Stomach smooth muscle (tissue), 2 donors: Measurements from ENCODE around the gene MRPL46.
A peak's percentile ranks its signal among the peaks of the same experiment; 100 is the strongest.

Source experiments
- H3K27ac ChIP-seq: one replicate; pipeline ENCODE4 v1.7.0; 2013; ENCODE audit warnings: mild to moderate bottlenecking, low read length, inconsistent platforms
- H3K27me3 ChIP-seq, 2 donors: one replicate each; pipeline ENCODE4 v1.7.0; 2013; ENCODE audit warnings: low read length in 2 of 2; ENCODE audit not compliant: insufficient read depth in 2 of 2, control insufficient read depth in 1 of 2
- H3K36me3 ChIP-seq, 2 donors: one replicate each; pipeline ENCODE4 v1.7.0; 2013; ENCODE audit warnings: low read length in 2 of 2; ENCODE audit not compliant: control insufficient read depth in 2 of 2, insufficient read depth in 2 of 2
- H3K4me1 ChIP-seq: one replicate; pipeline ENCODE4 v1.7.0; 2013; ENCODE audit warnings: low read length; ENCODE audit not compliant: control insufficient read depth, insufficient read depth
- H3K4me3 ChIP-seq, 2 donors: one replicate each; pipeline ENCODE4 v1.7.0; 2013; ENCODE audit warnings: low read length in 2 of 2
- H3K9ac ChIP-seq, 2 donors: one replicate each; pipeline ENCODE4 v1.7.0; 2013; ENCODE audit warnings: low read length in 2 of 2, mild to moderate bottlenecking in 1 of 2
- H3K9me3 ChIP-seq, 2 donors: one replicate each; pipeline ENCODE4 v1.7.0; 2013; ENCODE audit warnings: low read length in 2 of 2; ENCODE audit not compliant: control insufficient read depth in 2 of 2
- donor health status: healthy.
- donor health status: Pancreatic carcinoma.

Gene MRPL46

GRCh38 chr15:88467073-88467934 lies at the start of gene MRPL46, which contains the start of gene MRPS11:
TSS of gene MRPL46 (minus strand) at chr15:88467388. CDS start at chr15:88467377, 11 bp downstream.
TSS of gene MRPS11 (plus strand) at chr15:88467708. CDS start at chr15:88467718, 10 bp downstream.
- Histone ChIP-seq H3K4me1 (peaks cover 25% of the 10 kb centered on the region), H3K36me3 (peaks cover 20 to 21% of the 10 kb centered on the region in 2 donors), H3K9ac (peak within 1 kb of the TSS; percentile 83 to 97)

GRCh38 chr15:88513195-88513594 lies 46.0 kb upstream of the MRPL46 start:
- Histone ChIP-seq H3K27ac (no peak overlapping the region), H3K4me1 (no peaks in the 10 kb centered on the region), H3K9ac (no peak overlapping the region), H3K27me3 (no peaks in the 10 kb centered on the region), H3K4me3 (no peak overlapping the region), H3K9me3 (no peaks in the 10 kb centered on the region), H3K36me3 (peaks cover 25 to 34% of the 10 kb centered on the region in 2 donors)

More at GRCh38 chr15:88467073-88467934, at the start of gene MRPL46, which contains the start of gene MRPS11:
- Histone ChIP-seq H3K27me3 (no peaks in the 10 kb centered on the region), H3K4me3 (peak within 1 kb of the TSS; percentile 95 to 99), H3K27ac (peak within 1 kb of the TSS; percentile 84), H3K9me3 (no peaks in the 10 kb centered on the region)

- no peak overlapping the region for H3K4me3 ChIP-seq
- H3K9ac ChIP-seq: no peak overlapping the region
- no peaks in the 10 kb centered on the region for H3K27me3 ChIP-seq
- H3K36me3 ChIP-seq: peaks cover 25 to 34% of the 10 kb centered on the region in 2 donors
- H3K9me3 ChIP-seq: no peaks in the 10 kb centered on the region
- no peaks in the 10 kb centered on the region for H3K4me1 ChIP-seq
- no peak overlapping the region for H3K27ac ChIP-seq
Observed at GRCh38 chr15:88512601-88513000, 45.4 kb upstream of the MRPL46 start.

- H3K36me3 ChIP-seq: peaks cover 25 to 37% of the 10 kb centered on the region in 2 donors
- no peaks in the 10 kb centered on the region for H3K9me3 ChIP-seq
- no peak overlapping the region for H3K4me3 ChIP-seq
Observed at GRCh38 chr15:88512078-88512477, 44.9 kb upstream of the MRPL46 start.

GRCh38 chr15:88511161-88511560 lies 44.0 kb upstream of the MRPL46 start:
- Histone ChIP-seq H3K27ac (no peak overlapping the region), H3K4me3 (no peak overlapping the region), H3K27me3 (no peaks in the 10 kb centered on the region)

More at GRCh38 chr15:88512078-88512477, 44.9 kb upstream of the MRPL46 start:
- Histone ChIP-seq H3K27ac (no peak overlapping the region), H3K27me3 (no peaks in the 10 kb centered on the region), H3K4me1 (no peaks in the 10 kb centered on the region), H3K9ac (no peak overlapping the region)

GRCh38 chr15:88509964-88510363 lies 42.8 kb upstream of the MRPL46 start:
- H3K36me3 ChIP-seq: peaks cover 22 to 32% of the 10 kb centered on the region in 2 donors
- no peaks in the 10 kb centered on the region for H3K27me3 ChIP-seq
- H3K4me3 ChIP-seq: no peak overlapping the region
- no peaks in the 10 kb centered on the region for H3K4me1 ChIP-seq
- H3K27ac ChIP-seq: no peak overlapping the region
- H3K9me3 ChIP-seq: no peaks in the 10 kb centered on the region
- no peak overlapping the region for H3K9ac ChIP-seq

More at GRCh38 chr15:88511161-88511560, 44.0 kb upstream of the MRPL46 start:
- no peak overlapping the region for H3K9ac ChIP-seq
- peaks cover 19 to 32% of the 10 kb centered on the region in 2 donors for H3K36me3 ChIP-seq
- no peaks in the 10 kb centered on the region for H3K4me1 ChIP-seq
- no peaks in the 10 kb centered on the region for H3K9me3 ChIP-seq

GRCh38 chr15:88509321-88509720 lies 42.1 kb upstream of the MRPL46 start:
- Histone ChIP-seq H3K9ac (no peak overlapping the region), H3K36me3 (peaks cover 22 to 32% of the 10 kb centered on the region in 2 donors), H3K4me3 (no peak overlapping the region), H3K9me3 (no peaks in the 10 kb centered on the region), H3K27ac (no peak overlapping the region), H3K27me3 (no peaks in the 10 kb centered on the region), H3K4me1 (no peaks in the 10 kb centered on the region)

GRCh38 chr15:88506628-88507027 lies 39.4 kb upstream of the MRPL46 start:
- peaks cover 19 to 22% of the 10 kb centered on the region in 2 donors for H3K36me3 ChIP-seq
- no peak overlapping the region for H3K27ac ChIP-seq
- H3K9me3 ChIP-seq: no peaks in the 10 kb centered on the region
- no peak overlapping the region for H3K4me3 ChIP-seq
- no peak overlapping the region for H3K9ac ChIP-seq
- no peaks in the 10 kb centered on the region for H3K27me3 ChIP-seq
- H3K4me1 ChIP-seq: no peaks in the 10 kb centered on the region

- H3K9ac ChIP-seq: no peak overlapping the region
- H3K9me3 ChIP-seq: no peaks in the 10 kb centered on the region
- H3K27me3 ChIP-seq: no peaks in the 10 kb centered on the region
- H3K4me3 ChIP-seq: no peak overlapping the region
- H3K4me1 ChIP-seq: no peaks in the 10 kb centered on the region
- peaks cover 15 to 16% of the 10 kb centered on the region in 2 donors for H3K36me3 ChIP-seq
- no peak overlapping the region for H3K27ac ChIP-seq
Observed at GRCh38 chr15:88505721-88506120, 38.5 kb upstream of the MRPL46 start.

- no peak overlapping the region for H3K9ac ChIP-seq
- H3K36me3 ChIP-seq: peaks cover 6 to 8% of the 10 kb centered on the region in 2 donors
- H3K27ac ChIP-seq: no peak overlapping the region
- H3K4me3 ChIP-seq: no peak overlapping the region
- H3K9me3 ChIP-seq: no peaks in the 10 kb centered on the region
- H3K4me1 ChIP-seq: no peaks in the 10 kb centered on the region
- no peaks in the 10 kb centered on the region for H3K27me3 ChIP-seq
Observed at GRCh38 chr15:88504445-88504844, 37.3 kb upstream of the MRPL46 start.

- H3K36me3 ChIP-seq: peaks cover 7 to 19% of the 10 kb centered on the region in 2 donors
- no peak overlapping the region for H3K4me3 ChIP-seq
- H3K9me3 ChIP-seq: no peaks in the 10 kb centered on the region
- no peak overlapping the region for H3K9ac ChIP-seq
- H3K4me1 ChIP-seq: no peaks in the 10 kb centered on the region
- H3K27me3 ChIP-seq: no peaks in the 10 kb centered on the region
- no peak overlapping the region for H3K27ac ChIP-seq
Observed at GRCh38 chr15:88498996-88499395, 31.8 kb upstream of the MRPL46 start.
